GM12873 (cell line): ENCODE measurements around the gene RBM34.

Experiments used
- CTCF ChIP-seq: IDR thresholded peaks from 2 replicates; pipeline ENCODE4 v1.5.1; 2012; ENCODE audit warnings: low read depth, mild to moderate bottlenecking, moderate library complexity, low read length, control low read depth; ENCODE audit not compliant: insufficient read depth; ENCODE audit errors: missing control alignments

The RBM34 gene

GRCh38 chr1:235160957-235161684, at the start of gene RBM34:
Gene RBM34 (minus strand): TSS chr1:235161250. CDS start chr1:235161226, 24 bp downstream.
- peak; percentile 33 for TF ChIP-seq CTCF

GRCh38 chr1:235207209-235207565, 46.1 kb upstream of the RBM34 start:
- TF ChIP-seq CTCF = no peak

- no peak for TF ChIP-seq CTCF
These were observed 45.6 kb upstream of the RBM34 start for GRCh38 chr1:235206533-235207208.

GRCh38 chr1:235205687-235206086, 44.6 kb upstream of the RBM34 start:
- no peak for TF ChIP-seq CTCF

GRCh38 chr1:235203428-235203827, 42.4 kb upstream of the RBM34 start:
- TF ChIP-seq CTCF = no peak

GRCh38 chr1:235199441-235199840, 38.4 kb upstream of the RBM34 start:
- no peak for TF ChIP-seq CTCF

- TF ChIP-seq CTCF = no peak
These were observed 29.4 kb upstream of the RBM34 start for GRCh38 chr1:235190431-235190830.
